ENCODE measurements around the gene PPP1CA.
"Not testable (repeated sequence)": the region's sequence is repeated elsewhere in the genome, so short reads cannot be mapped to it uniquely, and the experiment has no call there.

PPP1CA gene

GRCh38 chr11:67416416-67417335 is 15.0 kb upstream of the PPP1CA start:
- no peak for DNase-seq

DNA sequence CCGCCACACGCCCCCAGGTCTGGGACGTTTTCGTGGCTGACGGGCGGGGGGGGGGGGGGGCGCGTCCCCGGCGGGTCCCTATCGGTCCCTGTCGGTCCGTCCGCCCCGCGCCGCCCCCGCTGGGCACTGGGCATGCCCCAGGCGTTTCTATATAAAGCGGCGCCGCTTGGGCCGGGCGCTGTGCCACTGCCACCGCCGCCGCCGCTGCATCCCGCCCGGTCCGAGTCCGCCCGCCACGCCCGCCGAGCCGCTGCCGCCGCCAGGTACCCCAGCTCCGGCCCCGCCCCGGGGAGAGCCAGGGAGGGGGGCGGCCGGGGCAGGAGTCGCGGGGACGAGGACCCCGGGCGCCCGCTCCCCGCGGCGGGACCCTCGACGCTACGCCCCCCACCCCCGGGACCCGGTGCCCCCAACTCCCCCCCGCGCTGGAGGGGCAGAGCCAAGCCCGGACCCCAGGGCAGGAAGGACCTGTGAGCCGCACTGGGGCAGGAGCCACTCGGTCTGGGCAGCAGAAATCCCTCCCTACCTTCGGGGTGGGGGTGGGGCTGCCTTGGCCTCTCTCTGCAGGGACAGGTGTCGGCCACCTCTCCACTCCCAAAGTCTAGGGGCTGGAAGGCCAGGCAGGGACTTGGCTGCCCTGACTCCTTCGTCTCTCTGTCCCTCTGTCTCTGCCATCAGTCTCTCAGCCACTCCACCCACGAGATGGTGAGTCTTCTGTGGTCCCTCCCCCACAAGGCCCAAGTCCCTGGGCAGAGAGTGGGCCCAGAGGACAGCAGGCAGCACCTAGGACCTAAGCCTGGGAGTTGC is 14.0 kb upstream of the PPP1CA start, which contains the start of gene CARNS1:
Gene CARNS1, plus strand, starts transcription at position 178 of the 804 bp plus-strand sequence. Its CDS starts 522 bp downstream, at position 700.
- no peak for DNase-seq

DNA sequence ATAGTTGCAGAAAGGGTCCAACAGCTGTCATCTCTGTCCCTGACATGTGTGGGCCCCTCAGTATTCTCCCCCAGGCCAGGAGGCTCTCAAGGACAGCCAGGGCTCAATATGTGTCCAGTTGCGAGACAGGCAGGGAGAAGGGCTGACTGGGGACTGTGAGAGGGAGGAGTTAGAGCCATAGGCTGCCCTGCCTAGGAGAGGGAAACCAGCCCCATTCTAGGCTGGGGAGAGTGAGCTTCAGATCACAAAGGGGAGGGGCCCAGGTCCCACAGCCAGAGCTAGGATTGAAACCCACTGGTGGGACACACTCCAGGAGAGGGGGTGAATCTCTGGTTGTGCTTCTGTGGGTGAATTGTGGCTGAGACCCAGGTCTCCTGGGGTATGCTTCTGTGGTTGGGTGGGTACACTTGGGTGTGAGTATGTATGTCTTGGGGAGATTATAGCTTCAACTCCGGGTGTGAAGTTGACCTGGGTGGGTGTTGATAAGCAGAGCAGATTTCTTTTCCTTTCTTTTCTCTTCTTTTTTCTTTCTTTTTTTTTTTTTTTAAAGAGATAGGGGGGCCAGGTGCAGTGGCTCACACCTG is 11.7 kb upstream of the PPP1CA start:
- DNase-seq, result no peak

- no peak for DNase-seq
Observed at GRCh38 chr11:67412495-67413179, 11.0 kb upstream of the PPP1CA start.

- DNase-seq, result no peak
Observed at GRCh38 chr11:67411785-67412152, 10.1 kb upstream of the PPP1CA start.

GRCh38 chr11:67410984-67411784 is 9.5 kb upstream of the PPP1CA start:
- DNase-seq, result no peak

DNA sequence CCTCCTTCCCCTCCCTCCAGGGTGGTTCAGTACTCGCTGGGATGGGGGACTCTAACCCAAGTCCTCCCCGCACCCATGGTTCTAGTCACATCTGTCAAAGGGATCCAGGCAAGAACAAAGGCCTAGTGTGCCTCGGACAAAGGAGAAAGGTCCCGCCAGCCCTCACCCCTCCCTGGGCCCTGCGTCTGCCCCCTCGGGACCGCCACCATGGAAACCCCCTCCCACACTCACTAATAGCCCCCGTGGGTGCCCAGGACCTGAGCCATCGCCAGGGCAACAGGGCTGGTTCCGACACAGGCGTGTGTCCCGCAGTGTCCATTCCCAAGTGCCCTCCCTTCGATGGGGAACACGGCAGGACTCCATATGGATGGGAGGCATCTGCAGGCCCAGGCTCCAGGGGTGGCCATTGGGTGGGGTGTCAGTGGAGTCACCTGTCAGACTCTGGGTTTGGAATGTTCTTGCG is 8.7 kb upstream of the PPP1CA start:
- DNase-seq, result no peak

DNA sequence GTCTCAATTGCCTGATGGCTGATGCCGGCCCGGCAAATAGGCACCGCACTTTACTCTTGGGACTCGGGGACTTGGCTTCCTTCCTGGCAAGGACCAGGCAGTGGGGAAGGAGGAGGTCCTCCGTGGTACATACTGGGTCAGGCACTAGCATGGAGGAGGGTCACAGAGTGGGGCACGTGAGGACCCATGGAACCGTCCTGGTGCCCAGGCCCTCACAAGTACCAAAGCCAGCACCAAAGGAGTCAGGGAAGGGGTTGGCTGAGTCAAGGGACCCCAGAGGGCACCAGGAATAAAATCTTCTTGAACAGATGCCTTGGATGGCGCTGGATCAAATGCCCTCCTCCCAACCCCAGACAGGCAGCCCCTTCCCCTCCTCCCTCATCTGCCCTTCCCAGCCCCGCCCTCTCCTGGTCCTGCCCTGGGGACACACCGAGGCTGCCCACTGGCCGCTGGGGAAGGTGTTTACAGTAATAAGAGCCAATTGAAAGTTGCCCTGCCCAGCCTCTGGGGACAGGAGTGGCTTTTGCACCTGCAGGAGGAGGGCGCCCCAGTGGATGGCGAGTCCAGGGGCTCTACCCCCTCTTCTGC is 8.2 kb upstream of the PPP1CA start:
- DNase-seq, result peak; percentile 28

GRCh38 chr11:67409261-67409666 is 7.6 kb upstream of the PPP1CA start:
- DNase-seq, result no peak

DNA sequence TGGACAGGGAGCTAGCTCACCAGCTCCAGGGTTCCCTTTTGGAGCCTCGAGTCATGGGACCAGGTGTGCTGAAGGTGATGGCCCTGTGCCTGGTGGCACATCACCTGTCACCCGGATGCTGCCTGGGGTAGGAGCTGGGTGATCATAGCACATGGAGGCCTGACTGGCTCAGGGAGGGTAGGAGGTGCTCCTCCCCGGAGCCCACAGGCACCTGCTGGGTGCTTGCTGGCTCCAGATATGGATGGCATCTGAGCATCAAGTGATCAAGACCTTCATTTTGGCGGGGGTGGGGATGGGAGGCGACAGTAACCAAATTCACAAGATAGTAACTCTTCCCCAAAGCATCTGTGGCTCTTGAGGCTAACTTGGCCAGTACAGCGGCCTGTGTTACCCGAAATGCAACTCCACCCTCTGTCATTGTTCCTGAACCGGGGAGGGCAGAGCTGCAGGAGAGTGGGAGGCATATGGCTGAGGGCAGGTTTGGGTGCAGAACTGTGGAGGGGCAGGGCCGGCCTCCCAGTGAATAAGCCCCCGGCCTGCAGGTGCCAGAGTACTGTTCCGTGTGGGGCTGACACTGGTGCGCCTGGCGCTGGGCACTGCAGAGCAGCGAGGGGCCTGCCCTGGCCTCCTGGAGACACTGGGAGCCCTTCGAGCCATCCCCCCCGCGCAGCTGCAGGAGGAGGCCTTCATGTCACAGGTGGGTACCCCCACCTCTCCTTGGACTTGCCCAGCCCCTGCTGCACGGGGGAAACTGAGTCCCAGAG is 7.0 kb upstream of the PPP1CA start:
- DNase-seq, result no peak

- no peak for DNase-seq
Observed at GRCh38 chr11:67407688-67408163, 6.1 kb upstream of the PPP1CA start.

DNA sequence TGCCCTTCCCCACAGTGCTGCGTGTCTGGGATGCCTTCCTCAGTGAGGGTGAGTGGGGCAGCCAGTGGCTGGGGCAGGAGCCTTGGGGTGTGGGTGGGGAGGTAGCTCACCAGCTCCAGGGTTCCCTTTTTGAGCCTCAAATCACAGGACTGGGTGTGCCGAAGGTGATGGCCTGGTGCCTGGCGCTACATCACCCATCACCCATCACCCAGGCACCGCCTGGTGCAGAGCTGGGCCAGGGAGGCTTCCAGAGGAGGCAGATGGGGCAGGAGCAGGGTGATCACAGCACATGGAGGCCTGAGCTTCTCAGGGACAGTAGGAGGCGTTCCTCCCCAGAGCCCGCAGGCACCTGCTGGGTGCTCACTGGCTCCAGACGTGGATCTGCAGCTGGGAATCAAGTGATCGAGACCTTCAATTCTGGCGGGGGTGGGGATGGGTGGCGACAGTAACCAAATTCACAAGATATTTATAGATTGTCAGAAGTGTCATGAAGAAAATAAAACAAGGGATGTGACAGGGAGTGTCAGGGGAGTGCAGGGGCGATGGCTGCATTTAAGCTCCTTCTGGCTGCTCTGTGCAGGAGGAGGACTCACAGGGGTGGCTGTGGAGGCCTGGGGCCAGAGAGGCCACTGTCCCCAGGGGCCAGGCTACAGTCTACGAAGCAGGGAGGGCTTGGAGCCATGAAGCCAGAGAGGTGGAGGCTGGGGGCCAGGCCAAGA is 5.5 kb upstream of the PPP1CA start:
- peak; percentile 13 for DNase-seq

GRCh38 chr11:67406420-67406968 is 4.8 kb upstream of the PPP1CA start:
- DNase-seq, result no peak

- DNase-seq, result no peak
Observed at GRCh38 chr11:67405688-67406339, 4.2 kb upstream of the PPP1CA start.

- no peak for DNase-seq
Observed at GRCh38 chr11:67405196-67405567, 3.5 kb upstream of the PPP1CA start.

- DNase-seq, result no peak
Observed at GRCh38 chr11:67404515-67405195, 3.0 kb upstream of the PPP1CA start.

DNA sequence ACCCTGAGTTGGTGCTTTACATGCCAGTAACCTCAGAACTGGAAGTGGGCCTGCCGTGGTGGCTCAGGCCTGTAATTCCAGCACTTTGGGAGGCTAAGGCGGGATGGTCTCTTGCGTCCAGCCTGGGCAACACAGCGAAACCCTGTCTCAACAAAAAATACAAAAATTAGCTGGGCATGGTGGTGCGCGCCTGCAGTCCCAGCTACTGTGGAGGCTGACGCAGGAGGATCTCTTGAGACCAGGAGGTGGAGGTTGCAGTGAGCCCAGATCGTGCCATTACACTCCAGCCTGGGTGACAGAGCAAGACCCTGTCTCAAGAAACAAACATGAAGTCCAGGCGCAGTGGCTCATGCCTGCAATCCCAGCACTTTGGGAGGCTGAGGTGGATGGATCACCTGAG is 1.4 kb upstream of the PPP1CA start:
- DNase-seq, result not testable (repeated sequence)

DNA sequence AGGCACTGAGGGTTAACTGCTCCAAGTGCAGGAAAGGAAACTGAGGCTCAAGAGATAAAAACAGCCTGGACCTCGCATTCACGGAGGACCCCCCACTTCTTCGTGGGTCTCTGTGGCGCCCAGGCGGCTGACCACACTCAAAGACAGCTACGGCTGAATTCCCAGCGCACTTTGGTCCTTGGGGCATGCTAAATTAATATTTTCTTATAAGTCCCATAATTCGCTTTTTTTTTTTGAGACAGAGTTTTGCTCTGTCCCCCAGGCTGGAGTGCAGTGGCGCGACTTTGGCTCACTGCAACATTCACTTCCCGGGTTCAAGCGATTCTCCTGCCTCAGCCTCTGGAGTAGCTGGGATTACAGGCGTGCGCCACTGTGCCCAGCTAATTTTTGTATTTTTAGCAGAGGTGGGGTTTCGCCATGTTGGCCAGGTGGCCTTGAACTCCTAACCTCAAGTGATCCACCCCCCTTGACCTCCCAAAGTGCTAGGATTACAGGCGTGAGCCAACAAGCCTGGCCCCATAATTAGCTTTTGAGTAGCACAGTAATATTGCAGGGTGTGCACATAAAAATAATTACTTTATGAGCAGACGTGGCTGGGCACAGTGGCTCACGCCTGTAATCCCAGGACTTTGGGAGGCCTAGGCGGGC is 658 bp upstream of the PPP1CA start:
- not testable (repeated sequence) for DNase-seq

All from NCI-H526 treated with DMSO at 0.1 percent for 48 hours (cell line).